GM12878 (cell line): ENCODE data around the gene H1-8. TPM values are rescaled to one million over a fixed set of nuclear protein-coding genes. Genes with fewer than 3 reads are reported as not detected.

ENCODE experiments used
- ATAC-seq: fragments of 200-7000 bp; cut with Tn5 transposase; 3 replicates; pipeline ENCODE4 v1.9.1; 2020; ENCODE audit warnings: mild to moderate bottlenecking, moderate library complexity
- BruUV-seq: library from RNA; stranded (reverse); fragments of 400-500 nt; replicated peaks from 2 replicates; lab custom pipeline; 2021; lab: Mats Ljungman, UMichigan
- CTCF ChIA-PET: fragments of 300-600 bp; sonication (Branson Sonifier 250); formaldehyde crosslinking; extraction: SDS; loops from one replicate; lab custom pipeline; 2021; ENCODE audit warnings: inconsistent platforms; lab: Yijun Ruan, JAX
- POLR2A ChIA-PET: fragments of 350-600 bp; formaldehyde crosslinking; extraction: SDS; loops from one replicate; lab custom pipeline; 2021; ENCODE audit warnings: inconsistent platforms; lab: Charles Lee
- RAD21 ChIA-PET: fragments of 300-600 bp; sonication (Branson Sonifier 250); formaldehyde crosslinking; loops from one replicate; lab custom pipeline; 2023; ENCODE audit warnings: antibody characterized with exemption; ENCODE audit not compliant: unreplicated experiment; lab: Charles Lee
- SMC1A ChIA-PET: fragments of 300-600 bp; sonication (Branson Sonifier 250); formaldehyde crosslinking; loops from one replicate; lab custom pipeline; 2023; ENCODE audit not compliant: unreplicated experiment, uncharacterized antibody; lab: Charles Lee
- DNase-seq: peaks from one replicate; pipeline ENCODE4 v3.0.0-alpha.2; 2011; ENCODE audit warnings: low read depth, low spot score
- FAIRE-seq: peaks from 3 replicates; lab custom pipeline; 2011; peaks lifted over from hg19 to GRCh38; lab: Jason Lieb, UNC
- H2AFZ ChIP-seq: 2 replicates; pipeline ENCODE4 v1.6.0; 2011; ENCODE audit warnings: low read depth, low read length, control low read depth; ENCODE audit not compliant: control insufficient read depth
- H3K27ac ChIP-seq: 2 replicates; pipeline ENCODE4 v1.5.1; 2011; ENCODE audit warnings: control low read depth; ENCODE audit not compliant: control insufficient read depth, insufficient read depth
- H3K27me3 ChIP-seq, 2 experiments: replicated peaks in 1 of 2; 2 replicates each; pipeline versions ENCODE4 v1.6.0 to v1.6.1; 2011; ENCODE audit warnings: low read length in 1 of 2; ENCODE audit not compliant: control insufficient read depth in 2 of 2, insufficient read depth in 2 of 2
- H3K36me3 ChIP-seq, 2 experiments: 2 replicates each; pipeline ENCODE4 v1.5.1; 2011; ENCODE audit warnings: low read length in 1 of 2; ENCODE audit not compliant: control insufficient read depth in 2 of 2, insufficient read depth in 2 of 2
- H3K4me1 ChIP-seq: 2 replicates; pipeline ENCODE4 v1.6.1; 2011; ENCODE audit warnings: mild to moderate bottlenecking, low read length, moderate library complexity, mixed read lengths; ENCODE audit not compliant: control insufficient read depth, insufficient read depth
- H3K4me2 ChIP-seq: 2 replicates; pipeline ENCODE4 v1.6.0; 2011; ENCODE audit warnings: control low read depth; ENCODE audit not compliant: control insufficient read depth, insufficient read depth
- H3K4me3 ChIP-seq: fragments of 200-600 bp; sonication (generic); 2 replicates; pipeline ENCODE4 v1.5.1; 2016
- H3K79me2 ChIP-seq: 2 replicates; pipeline ENCODE4 v1.6.0; 2011; ENCODE audit warnings: low read length; ENCODE audit not compliant: control insufficient read depth, insufficient read depth
- H3K9ac ChIP-seq: 2 replicates; pipeline ENCODE4 v1.8.0; 2011; ENCODE audit warnings: low read length, control low read depth, mixed read lengths; ENCODE audit not compliant: control insufficient read depth, insufficient read depth
- H3K9me3 ChIP-seq: replicated peaks from 3 replicates; pipeline ENCODE4 v1.5.1; 2011; ENCODE audit warnings: mild to moderate bottlenecking, low read length; ENCODE audit not compliant: control insufficient read depth, insufficient read depth
- H4K20me1 ChIP-seq: 2 replicates; pipeline ENCODE4 v1.6.0; 2011; ENCODE audit not compliant: control insufficient read depth, insufficient read depth
- HDAC2 ChIP-seq: fragments of 200-600 bp; sonication (generic); IDR thresholded peaks from 2 replicates; pipeline ENCODE4 v1.6.1; 2017
- KLF5 ChIP-seq: fragments of 450-650 bp; IDR thresholded peaks from 2 replicates; pipeline ENCODE4 v1.6.1; 2014; ENCODE audit warnings: mild to moderate bottlenecking; ENCODE audit not compliant: partially characterized antibody
- SREBF2 ChIP-seq: IDR thresholded peaks from 2 replicates; pipeline ENCODE4 v1.6.1; 2012; ENCODE audit warnings: mild to moderate bottlenecking, low read length
- ZNF384 ChIP-seq: IDR thresholded peaks from 2 replicates; pipeline ENCODE4 v1.6.1; 2012; ENCODE audit warnings: low read depth, mild to moderate bottlenecking, low read length, improper control_type of control experiment, borderline replicate concordance
- WGBS: methylation state at CpG from one replicate; pipeline ENCODE4 v1.1.6; 2016; ENCODE audit warnings: low lambda C conversion rate; ENCODE audit not compliant: insufficient replicate concordance, insufficient coverage; ENCODE audit errors: missing lambda C conversion rate; 5-methylcytosine and 5-hydroxymethylcytosine counted together
- in situ Hi-C: fragments of 300-500 bp; cut with MboI; formaldehyde crosslinking; loops from 9 replicates; pipeline ENCODE4 v1.14.3; 2018; ENCODE audit warnings: mixed read lengths
- intact Hi-C: fragments of 100-400 bp; cut with micrococcal nuclease; formaldehyde crosslinking; loops from one replicate; pipeline ENCODE4 v1.14.2; 2022; ENCODE audit not compliant: unreplicated experiment
- polyA plus RNA-seq, 11 experiments: library from polyadenylated mRNA; depleted of rRNA in 4 of 11; unstranded in 6 of 11; stranded (reverse) in 5 of 11; fragments of >200 nt; fragmentation: Nextera tagmentation in 4 of 11; fragmentation: Illumina TruSeq in 1 of 11; extraction: Ambion mirVana in 4 of 11; extraction: Trizol in 1 of 11; gene quantifications; 1 replicate in 1 of 11; 2 replicates in 10 of 11; pipeline versions ENCODE4 v1.2.1 to v1.2.3, GENCODE V29; 2011 to 2016; ENCODE audit warnings: inconsistent platforms in 2 of 11, missing spikeins in 2 of 11, low read depth in 1 of 11
- total RNA-seq, 4 experiments: library from RNA; depleted of rRNA in 3 of 4; stranded (reverse); fragments of >200 nt in 3 of 4; fragmentation: Illumina TruSeq in 1 of 4; extraction: Trizol in 1 of 4; gene quantifications; 2 replicates each; pipeline versions ENCODE4 v1.2.1 to v1.2.3, GENCODE V29; 2013 to 2021
- TF ChIP-seq, protein P1 (sequence below): fragments of 450-650 bp; IDR thresholded peaks from 2 replicates; pipeline ENCODE4 v1.6.1; 2017; ENCODE audit warnings: antibody characterized with exemption, mild to moderate bottlenecking, moderate library complexity

The H1-8 gene
- total and polyA plus RNA-seq, 10 of the 15 experiments (the other 5 are each of a cell fraction or from before 2014, with no cell fraction given) = not detected

DNA sequence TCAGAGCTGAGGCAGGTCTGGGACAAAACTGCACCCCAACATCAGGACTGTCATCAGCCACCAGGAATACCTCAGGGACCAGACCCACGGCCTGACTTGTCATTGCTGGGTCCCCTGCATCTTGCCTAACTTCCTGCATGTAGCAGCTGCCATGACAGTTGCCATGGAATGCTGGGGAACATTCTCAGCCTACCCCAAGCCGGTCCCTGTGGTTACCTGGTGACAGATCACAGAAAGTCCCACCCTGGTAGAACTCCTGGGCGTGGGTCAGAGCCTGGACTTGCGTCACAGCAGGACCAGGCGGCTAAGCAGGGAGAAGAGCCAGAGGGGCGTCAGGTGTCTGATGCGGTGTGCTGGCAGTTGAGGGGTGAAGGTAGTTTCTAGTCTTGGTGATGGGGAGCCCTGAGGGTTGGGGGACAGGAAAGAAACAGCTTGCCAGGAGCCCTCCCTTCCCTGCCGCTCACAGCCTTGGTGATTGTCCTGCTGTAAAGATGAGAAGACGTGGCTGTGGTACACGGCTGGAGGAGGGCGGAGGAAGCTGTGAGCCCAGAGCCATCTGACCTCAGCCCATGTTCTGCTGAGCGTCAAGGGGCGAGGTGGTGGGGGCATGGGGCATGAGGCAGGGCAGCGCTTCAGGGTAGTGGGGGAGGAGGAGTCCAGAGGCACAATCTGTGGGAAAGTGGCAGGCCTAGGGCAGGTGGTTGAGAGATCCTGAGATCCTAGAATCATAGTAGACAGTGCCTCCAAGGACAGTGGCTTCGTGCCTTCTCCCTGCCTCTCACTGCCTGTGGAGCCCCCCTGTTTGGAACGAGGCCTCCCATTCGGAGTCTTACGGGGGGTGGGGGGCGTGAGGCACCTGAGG, 5.4 kb downstream of the H1-8 start (continued):
- TF ChIP-seq, protein P1, sequence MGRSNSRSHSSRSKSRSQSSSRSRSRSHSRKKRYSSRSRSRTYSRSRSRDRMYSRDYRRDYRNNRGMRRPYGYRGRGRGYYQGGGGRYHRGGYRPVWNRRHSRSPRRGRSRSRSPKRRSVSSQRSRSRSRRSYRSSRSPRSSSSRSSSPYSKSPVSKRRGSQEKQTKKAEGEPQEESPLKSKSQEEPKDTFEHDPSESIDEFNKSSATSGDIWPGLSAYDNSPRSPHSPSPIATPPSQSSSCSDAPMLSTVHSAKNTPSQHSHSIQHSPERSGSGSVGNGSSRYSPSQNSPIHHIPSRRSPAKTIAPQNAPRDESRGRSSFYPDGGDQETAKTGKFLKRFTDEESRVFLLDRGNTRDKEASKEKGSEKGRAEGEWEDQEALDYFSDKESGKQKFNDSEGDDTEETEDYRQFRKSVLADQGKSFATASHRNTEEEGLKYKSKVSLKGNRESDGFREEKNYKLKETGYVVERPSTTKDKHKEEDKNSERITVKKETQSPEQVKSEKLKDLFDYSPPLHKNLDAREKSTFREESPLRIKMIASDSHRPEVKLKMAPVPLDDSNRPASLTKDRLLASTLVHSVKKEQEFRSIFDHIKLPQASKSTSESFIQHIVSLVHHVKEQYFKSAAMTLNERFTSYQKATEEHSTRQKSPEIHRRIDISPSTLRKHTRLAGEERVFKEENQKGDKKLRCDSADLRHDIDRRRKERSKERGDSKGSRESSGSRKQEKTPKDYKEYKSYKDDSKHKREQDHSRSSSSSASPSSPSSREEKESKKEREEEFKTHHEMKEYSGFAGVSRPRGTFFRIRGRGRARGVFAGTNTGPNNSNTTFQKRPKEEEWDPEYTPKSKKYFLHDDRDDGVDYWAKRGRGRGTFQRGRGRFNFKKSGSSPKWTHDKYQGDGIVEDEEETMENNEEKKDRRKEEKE = no peak
- TF ChIP-seq HDAC2 = no peak

DNA sequence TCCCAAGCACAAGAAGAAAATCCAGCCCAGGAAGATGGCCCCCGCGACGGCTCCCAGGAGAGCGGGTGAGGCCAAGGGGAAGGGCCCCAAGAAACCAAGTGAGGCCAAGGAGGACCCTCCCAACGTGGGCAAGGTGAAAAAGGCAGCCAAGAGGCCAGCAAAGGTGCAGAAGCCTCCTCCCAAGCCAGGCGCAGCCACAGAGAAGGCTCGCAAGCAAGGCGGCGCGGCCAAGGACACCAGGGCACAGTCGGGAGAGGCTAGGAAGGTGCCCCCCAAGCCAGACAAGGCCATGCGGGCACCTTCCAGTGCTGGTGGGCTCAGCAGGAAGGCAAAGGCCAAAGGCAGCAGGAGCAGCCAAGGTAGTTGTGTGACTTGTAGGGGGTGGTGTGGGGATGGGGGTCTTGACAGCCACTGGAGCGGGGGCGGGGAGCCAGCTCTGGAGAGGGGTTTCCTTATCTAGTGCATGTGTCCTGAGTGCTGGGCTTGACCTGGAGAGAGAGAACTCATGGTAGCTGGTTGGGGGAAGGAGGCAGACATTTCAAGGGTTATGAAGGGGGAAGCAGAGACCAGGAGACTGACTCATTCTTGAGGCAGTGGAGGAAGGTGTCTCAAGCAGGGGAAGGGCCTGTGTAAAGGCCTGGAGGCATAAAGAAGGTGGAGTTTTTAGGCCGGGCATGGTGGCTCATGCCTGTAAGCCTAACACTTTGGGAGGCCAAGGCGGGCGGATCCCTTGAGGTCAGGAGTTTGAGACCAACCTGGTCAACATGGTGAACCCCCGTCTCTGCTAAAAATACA, 6.2 kb downstream of the H1-8 start:
- Histone ChIP-seq H3K4me2 (no peak overlapping the region), H2AFZ (no peak overlapping the region), H3K79me2 (no peaks in the 10 kb centered on the region), H4K20me1 (no peaks in the 10 kb centered on the region), H3K27ac (no peak overlapping the region), H3K27me3 (peaks cover 2 to 7% of the 10 kb centered on the region in 2 experiments; a peak in 3 of 4 replicates), H3K9ac (no peak overlapping the region), H3K9me3 (no peaks in the 10 kb centered on the region), H3K4me3 (no peak overlapping the region), H3K4me1 (no peaks in the 10 kb centered on the region), H3K36me3 (no peaks in the 10 kb centered on the region)
- intact Hi-C loops (no loop called here), in situ Hi-C loops (no loop called here)
- ATAC-seq (no peak), DNase-seq (no peak), FAIRE-seq (no peak)
- ChIA-PET POLR2A (no interaction called here), RAD21 (no interaction called here), CTCF (no interaction called here), SMC1A (interaction anchor here (1.2 kb wide), 1 partner anchor 106 kb away, joined by 3 read pairs; no protein-coding TSS in a partner anchor)
- no TSS peak for BruUV-seq
- WGBS = 63% methylated on average over 18 of the region's 18 CpGs
- TF ChIP-seq ZNF384 (no peak), KLF5 (no peak), SREBF2 (no peak)
